ENCODE results near the gene MYNN. TPM values are rescaled to one million over a fixed set of nuclear protein-coding genes. Genes with fewer than 3 reads are reported as not detected.
A peak's percentile ranks its signal among the peaks of the same experiment; 100 is the strongest.
"Not testable (repeated sequence)": the region's sequence is repeated elsewhere in the genome, so short reads cannot be mapped to it uniquely, and the experiment has no call there.

Gene MYNN
- 10 to 100 TPM; 13.8 to 14.1 TPM for total RNA-seq

- DNase-seq, result peak; percentile 95
- CTCF ChIA-PET, result interaction anchor here (0.6 to 3.3 kb wide), 6 partner anchors 10 to 897 kb away, joined by 3 to 20 read pairs (median 5); partner anchors contain the start of genes LRRC34 and LRRIQ4
- Mint-ChIP-seq H3K27me3 (no peaks in the 10 kb centered on the region), H3K36me3 (ENCODE audit: low read depth) (peaks cover 37% of the 10 kb centered on the region), H3K4me1 (ENCODE audit: low read depth) (peaks cover 31% of the 10 kb centered on the region), H3K4me3 (peak within 1 kb of the TSS; percentile 94), H3K27ac (peak within 1 kb of the TSS; percentile 99), H3K9me3 (no peaks in the 10 kb centered on the region)
- peak; percentile 81 for ATAC-seq
- intact Hi-C loops (cut with micrococcal nuclease), result loop anchor here (1.0 to 2.0 kb wide), 2 partner anchors 10 to 40 kb away; partner anchors contain the start of genes LRRC34 and LRRIQ4
- no peak for TF ChIP-seq CTCF (IDR thresholded peaks at IDR 0.05)
- POLR2A ChIA-PET, result interaction anchor here (1.0 to 3.3 kb wide), 11 partner anchors 9 to 408 kb away, joined by 3 to 34 read pairs (median 5); partner anchors contain the start of genes LRRC34, LRRIQ4, PHC3 and SEC62
Observed at GRCh38 chr3:169772897-169773816, at the start of gene MYNN. MYNN (plus strand) TSS chr3:169773396; CDS start chr3:169774296, 900 bp downstream.

- DNase-seq; H3K4me3 Mint-ChIP-seq; POLR2A ChIA-PET; intact Hi-C loops (cut with micrococcal nuclease); H3K27ac Mint-ChIP-seq; H3K4me1 Mint-ChIP-seq (ENCODE audit: low read depth); ATAC-seq; CTCF ChIA-PET; H3K36me3 Mint-ChIP-seq (ENCODE audit: low read depth): not testable (repeated sequence)
- H3K27me3 Mint-ChIP-seq, result peaks cover 26% of the 10 kb centered on the region
- H3K9me3 Mint-ChIP-seq, result peaks cover 18% of the 10 kb centered on the region
Observed at GRCh38 chr3:169731857-169732256, 41.3 kb upstream of the MYNN start.

GRCh38 chr3:169739067-169739466 is 34.1 kb upstream of the MYNN start:
- no peak for TF ChIP-seq CTCF (IDR thresholded peaks at IDR 0.05)
- intact Hi-C loops (cut with micrococcal nuclease), result no loop called here
- POLR2A ChIA-PET, result no interaction called here
- CTCF ChIA-PET, result no interaction called here
- no peak overlapping the region for H3K4me3 Mint-ChIP-seq
- H3K27ac Mint-ChIP-seq, result no peak overlapping the region
- no peak for ATAC-seq
- H3K9me3 Mint-ChIP-seq, result peaks cover 14% of the 10 kb centered on the region
- no peak for DNase-seq
- peaks cover 3% of the 10 kb centered on the region for H3K27me3 Mint-ChIP-seq
- H3K36me3 Mint-ChIP-seq (ENCODE audit: low read depth), result no peaks in the 10 kb centered on the region
- H3K4me1 Mint-ChIP-seq (ENCODE audit: low read depth), result no peaks in the 10 kb centered on the region

GRCh38 chr3:169744366-169745054 is 28.7 kb upstream of the MYNN start:
- POLR2A ChIA-PET, result no interaction called here
- intact Hi-C loops (cut with micrococcal nuclease), result loop anchor here (5.0 kb wide), 1 partner anchor 597 kb away; no protein-coding TSS in a partner anchor
- peak; percentile 37 for TF ChIP-seq CTCF (IDR thresholded peaks at IDR 0.05)
- no peak for DNase-seq
- CTCF ChIA-PET, result interaction anchor here (0.7 to 1.7 kb wide), 8 partner anchors 14 to 879 kb away, joined by 3 to 5 read pairs (median 4); no protein-coding TSS in a partner anchor
- no peaks in the 10 kb centered on the region for H3K9me3 Mint-ChIP-seq
- H3K27ac Mint-ChIP-seq, result no peak overlapping the region
- H3K4me3 Mint-ChIP-seq, result no peak overlapping the region
- no peak for ATAC-seq
- H3K4me1 Mint-ChIP-seq (ENCODE audit: low read depth), result peaks cover 10% of the 10 kb centered on the region
- no peaks in the 10 kb centered on the region for H3K36me3 Mint-ChIP-seq (ENCODE audit: low read depth)
- H3K27me3 Mint-ChIP-seq, result peaks cover 29% of the 10 kb centered on the region

- CTCF ChIA-PET, result interaction anchor here (1.0 kb wide), 1 partner anchor 8 kb away, joined by 3 read pairs; no protein-coding TSS in a partner anchor
- DNase-seq, result no peak
- Mint-ChIP-seq H3K27ac (no peak overlapping the region), H3K9me3 (no peaks in the 10 kb centered on the region), H3K4me3 (no peak overlapping the region), H3K27me3 (peaks cover 33% of the 10 kb centered on the region), H3K36me3 (ENCODE audit: low read depth) (no peaks in the 10 kb centered on the region), H3K4me1 (ENCODE audit: low read depth) (peaks cover 10% of the 10 kb centered on the region)
- POLR2A ChIA-PET, result interaction anchor here (1.3 kb wide), 1 partner anchor 17 kb away, joined by 4 read pairs; no protein-coding TSS in a partner anchor
- ATAC-seq, result no peak
- TF ChIP-seq CTCF (IDR thresholded peaks at IDR 0.05), result no peak
- intact Hi-C loops (cut with micrococcal nuclease), result no loop called here
Observed at GRCh38 chr3:169746924-169747323, 26.3 kb upstream of the MYNN start.
